ENCODE measurements around the gene IL27RA.

The IL27RA gene

DNA sequence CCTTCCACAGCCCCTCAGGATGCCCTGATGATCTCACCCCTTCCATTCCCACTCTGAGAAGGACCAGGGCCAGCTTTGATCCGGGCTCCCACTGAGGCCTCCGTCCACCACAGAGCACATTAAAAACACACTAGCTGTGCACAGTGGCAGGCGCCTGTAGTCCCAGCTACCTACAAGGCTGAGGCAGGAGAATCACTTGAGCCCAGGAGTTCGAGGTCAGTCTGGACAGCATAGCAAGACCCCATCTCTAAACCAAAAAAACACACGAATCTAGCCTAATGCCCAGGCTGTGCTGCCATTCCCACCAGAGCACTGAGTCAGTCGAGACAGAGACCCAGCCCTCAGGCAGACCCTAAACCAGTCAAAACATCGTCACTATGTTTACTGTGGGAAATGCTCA lies 39.5 kb upstream of the IL27RA start:
- TF ChIP-seq TCF12 (IDR thresholded peaks at IDR 0.05; ENCODE audit: low read depth) (no peak), MAX (IDR thresholded peaks at IDR 0.05) (no peak), EP300 (IDR thresholded peaks at IDR 0.05; ENCODE audit: borderline replicate concordance) (no peak), YY1 (IDR thresholded peaks at IDR 0.05; ENCODE audit: low read depth) (no peak), USF1 (IDR thresholded peaks at IDR 0.05) (no peak), CEBPB (IDR thresholded peaks at IDR 0.05) (no peak), TAF1 (IDR thresholded peaks at IDR 0.05; ENCODE audit: low read depth) (no peak), ZBTB7A (IDR thresholded peaks at IDR 0.05; ENCODE audit: low read depth) (no peak), EGR1 (IDR thresholded peaks at IDR 0.05) (no peak)
- TF ChIP-seq, protein P1, sequence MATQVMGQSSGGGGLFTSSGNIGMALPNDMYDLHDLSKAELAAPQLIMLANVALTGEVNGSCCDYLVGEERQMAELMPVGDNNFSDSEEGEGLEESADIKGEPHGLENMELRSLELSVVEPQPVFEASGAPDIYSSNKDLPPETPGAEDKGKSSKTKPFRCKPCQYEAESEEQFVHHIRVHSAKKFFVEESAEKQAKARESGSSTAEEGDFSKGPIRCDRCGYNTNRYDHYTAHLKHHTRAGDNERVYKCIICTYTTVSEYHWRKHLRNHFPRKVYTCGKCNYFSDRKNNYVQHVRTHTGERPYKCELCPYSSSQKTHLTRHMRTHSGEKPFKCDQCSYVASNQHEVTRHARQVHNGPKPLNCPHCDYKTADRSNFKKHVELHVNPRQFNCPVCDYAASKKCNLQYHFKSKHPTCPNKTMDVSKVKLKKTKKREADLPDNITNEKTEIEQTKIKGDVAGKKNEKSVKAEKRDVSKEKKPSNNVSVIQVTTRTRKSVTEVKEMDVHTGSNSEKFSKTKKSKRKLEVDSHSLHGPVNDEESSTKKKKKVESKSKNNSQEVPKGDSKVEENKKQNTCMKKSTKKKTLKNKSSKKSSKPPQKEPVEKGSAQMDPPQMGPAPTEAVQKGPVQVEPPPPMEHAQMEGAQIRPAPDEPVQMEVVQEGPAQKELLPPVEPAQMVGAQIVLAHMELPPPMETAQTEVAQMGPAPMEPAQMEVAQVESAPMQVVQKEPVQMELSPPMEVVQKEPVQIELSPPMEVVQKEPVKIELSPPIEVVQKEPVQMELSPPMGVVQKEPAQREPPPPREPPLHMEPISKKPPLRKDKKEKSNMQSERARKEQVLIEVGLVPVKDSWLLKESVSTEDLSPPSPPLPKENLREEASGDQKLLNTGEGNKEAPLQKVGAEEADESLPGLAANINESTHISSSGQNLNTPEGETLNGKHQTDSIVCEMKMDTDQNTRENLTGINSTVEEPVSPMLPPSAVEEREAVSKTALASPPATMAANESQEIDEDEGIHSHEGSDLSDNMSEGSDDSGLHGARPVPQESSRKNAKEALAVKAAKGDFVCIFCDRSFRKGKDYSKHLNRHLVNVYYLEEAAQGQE (IDR thresholded peaks at IDR 0.05; ENCODE audit: low read depth) = no peak

- TF ChIP-seq TCF12 (IDR thresholded peaks at IDR 0.05; ENCODE audit: low read depth) (no peak), RAD21 (IDR thresholded peaks at IDR 0.05; ENCODE audit: low read depth) (no peak), FOXM1 (IDR thresholded peaks at IDR 0.05; ENCODE audit: borderline replicate concordance, low read depth) (no peak)
These were observed 37.8 kb upstream of the IL27RA start for GRCh38 chr19:13993590-13994300.

DNA sequence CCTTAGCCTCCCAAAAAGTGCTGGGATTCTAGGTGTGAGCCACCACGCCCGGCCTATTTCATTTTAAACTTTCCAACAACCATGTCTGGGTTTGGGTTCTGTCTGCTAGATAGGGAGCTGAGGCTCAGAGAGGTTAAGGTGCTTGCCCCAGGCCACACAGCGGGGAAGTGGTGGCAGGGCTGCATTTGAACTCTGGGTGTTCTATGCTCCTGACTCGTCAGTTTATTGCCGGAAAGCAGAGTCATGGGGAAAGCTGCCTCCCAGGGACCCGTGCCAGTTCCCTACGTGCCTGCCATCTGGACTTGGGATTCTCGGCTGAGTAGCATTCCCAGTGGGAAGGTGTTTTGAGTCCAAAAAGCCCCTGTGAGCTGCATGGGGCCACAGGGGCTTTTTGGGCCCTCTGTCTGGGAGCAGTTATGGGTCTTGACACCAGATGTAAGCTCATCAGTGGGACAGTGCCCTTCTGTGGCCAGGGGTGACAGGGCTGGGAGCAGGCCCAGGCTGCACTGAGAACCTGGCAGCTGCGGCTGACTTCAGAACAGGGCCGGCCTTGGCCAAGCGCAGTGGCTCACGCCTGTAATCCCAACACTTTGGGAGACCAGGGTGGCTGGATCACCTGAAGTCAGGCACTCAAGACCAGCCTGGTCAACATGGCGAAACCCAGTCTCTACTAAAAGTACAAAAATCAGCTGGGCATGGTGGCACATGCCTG lies 36.4 kb upstream of the IL27RA start:
- no peak for TF ChIP-seq TCF12 (IDR thresholded peaks at IDR 0.05; ENCODE audit: low read depth)
- TF ChIP-seq CEBPB (IDR thresholded peaks at IDR 0.05) = no peak
- TF ChIP-seq TEAD4 (IDR thresholded peaks at IDR 0.05) = no peak
- TF ChIP-seq RAD21 (IDR thresholded peaks at IDR 0.05; ENCODE audit: low read depth) = no peak
- TF ChIP-seq NFIC (IDR thresholded peaks at IDR 0.05) = no peak
- no peak for TF ChIP-seq EGR1 (IDR thresholded peaks at IDR 0.05)
- no peak for TF ChIP-seq TAF1 (IDR thresholded peaks at IDR 0.05; ENCODE audit: low read depth)
- no peak for TF ChIP-seq YY1 (IDR thresholded peaks at IDR 0.05; ENCODE audit: low read depth)
- no peak for TF ChIP-seq ZBTB7A (IDR thresholded peaks at IDR 0.05; ENCODE audit: low read depth)
- no peak for TF ChIP-seq MAX (IDR thresholded peaks at IDR 0.05)
- no peak for TF ChIP-seq CREB1 (IDR thresholded peaks at IDR 0.05; ENCODE audit: low read depth)
- no peak for TF ChIP-seq EP300 (IDR thresholded peaks at IDR 0.05; ENCODE audit: borderline replicate concordance)
- no peak for TF ChIP-seq FOXM1 (IDR thresholded peaks at IDR 0.05; ENCODE audit: borderline replicate concordance, low read depth)
- TF ChIP-seq, protein P1 (IDR thresholded peaks at IDR 0.05; ENCODE audit: low read depth) = no peak
- TF ChIP-seq USF1 (IDR thresholded peaks at IDR 0.05) = no peak

GRCh38 chr19:13995878-13996765 lies 35.4 kb upstream of the IL27RA start:
- TF ChIP-seq EGR1 (IDR thresholded peaks at IDR 0.05) = no peak
- no peak for TF ChIP-seq RAD21 (IDR thresholded peaks at IDR 0.05; ENCODE audit: low read depth)
- no peak for TF ChIP-seq EP300 (IDR thresholded peaks at IDR 0.05; ENCODE audit: borderline replicate concordance)
- no peak for TF ChIP-seq YY1 (IDR thresholded peaks at IDR 0.05; ENCODE audit: low read depth)
- no peak for TF ChIP-seq CREB1 (IDR thresholded peaks at IDR 0.05; ENCODE audit: low read depth)
- no peak for TF ChIP-seq FOXM1 (IDR thresholded peaks at IDR 0.05; ENCODE audit: borderline replicate concordance, low read depth)
- no peak for TF ChIP-seq TAF1 (IDR thresholded peaks at IDR 0.05; ENCODE audit: low read depth)
- TF ChIP-seq NFIC (IDR thresholded peaks at IDR 0.05) = no peak
- no peak for TF ChIP-seq MAX (IDR thresholded peaks at IDR 0.05)
- no peak for TF ChIP-seq TCF12 (IDR thresholded peaks at IDR 0.05; ENCODE audit: low read depth)
- TF ChIP-seq ZBTB7A (IDR thresholded peaks at IDR 0.05; ENCODE audit: low read depth) = no peak
- TF ChIP-seq TEAD4 (IDR thresholded peaks at IDR 0.05) = no peak
- no peak for TF ChIP-seq CEBPB (IDR thresholded peaks at IDR 0.05)
- TF ChIP-seq, protein P1 (IDR thresholded peaks at IDR 0.05; ENCODE audit: low read depth) = no peak
- TF ChIP-seq USF1 (IDR thresholded peaks at IDR 0.05) = no peak
